ENCODE data around the gene OR52I1. TPM values are rescaled to one million over a fixed set of nuclear protein-coding genes. Genes with fewer than 3 reads are reported as not detected.
A peak's percentile ranks its signal among the peaks of the same experiment; 100 is the strongest.

Gene OR52I1
- polyA plus RNA-seq, 1 donor = not detected

GRCh38 chr11:4611986-4612385 lies 18.1 kb downstream of the OR52I1 start:
- DNase-seq = no peak

GRCh38 chr11:4615856-4616444 lies 22.1 kb downstream of the OR52I1 start:
- no peak for DNase-seq

- DNase-seq = no peak
Measured at GRCh38 chr11:4619514-4619913, 25.7 kb downstream of the OR52I1 start.

GRCh38 chr11:4626207-4627099 lies 32.6 kb downstream of the OR52I1 start:
- peak; percentile 81 for DNase-seq

GRCh38 chr11:4636136-4636535 lies 42.3 kb downstream of the OR52I1 start:
- no peak for DNase-seq

- DNase-seq = peak; percentile 85
Measured at GRCh38 chr11:4636962-4637661, 43.3 kb downstream of the OR52I1 start, which contains the start of gene OR51D1. OR51D1 (plus strand) TSS chr11:4637477; CDS start chr11:4639791, 2,314 bp downstream.

GRCh38 chr11:4637662-4638047 lies 43.8 kb downstream of the OR52I1 start:
- DNase-seq = no peak

GRCh38 chr11:4639931-4640330 lies 46.1 kb downstream of the OR52I1 start:
- no peak for DNase-seq

GRCh38 chr11:4641501-4641900 lies 47.7 kb downstream of the OR52I1 start:
- DNase-seq = no peak

GRCh38 chr11:4642043-4642442 lies 48.2 kb downstream of the OR52I1 start:
- no peak for DNase-seq

- no peak for DNase-seq
Measured at GRCh38 chr11:4643076-4643475, 49.2 kb downstream of the OR52I1 start.

- no peak for DNase-seq
Measured at GRCh38 chr11:4643682-4644081, 49.8 kb downstream of the OR52I1 start, which contains the start of gene OR51E1. OR51E1 (plus strand) TSS chr11:4643982; CDS start chr11:4652527, 8,545 bp downstream.

- no peak for DNase-seq
Measured at GRCh38 chr11:4644233-4644632, 50.4 kb downstream of the OR52I1 start.

Other genes starting within 250 kb of the OR52I1 start
- gene OR52B4, start 225.7 kb upstream of the OR52I1 start, polyA plus RNA-seq (ENCODE audit: insufficient read length) = not detected
- gene TRIM21, start 200.3 kb upstream of the OR52I1 start, polyA plus RNA-seq (ENCODE audit: insufficient read length) = 21.9 TPM
- not detected for gene OR52K2, start 144.7 kb upstream of the OR52I1 start, polyA plus RNA-seq (ENCODE audit: insufficient read length)
- gene OR52K1, start 111.4 kb upstream of the OR52I1 start, polyA plus RNA-seq (ENCODE audit: insufficient read length) = 0.25 TPM
- gene OR52M1, start 48.8 kb upstream of the OR52I1 start, polyA plus RNA-seq (ENCODE audit: insufficient read length) = not detected
- gene OR52I2, start 12.3 kb upstream of the OR52I1 start, polyA plus RNA-seq (ENCODE audit: insufficient read length) = 0.03 TPM
- gene TRIM68, start 14.2 kb downstream of the OR52I1 start, polyA plus RNA-seq (ENCODE audit: insufficient read length) = 25.4 TPM
- gene OR51D1, start 43.4 kb downstream of the OR52I1 start, polyA plus RNA-seq (ENCODE audit: insufficient read length) = not detected
- gene OR51E1, start 49.9 kb downstream of the OR52I1 start, polyA plus RNA-seq (ENCODE audit: insufficient read length) = 1.7 TPM
- 1.3 TPM for gene OR51E2, start 103.8 kb downstream of the OR52I1 start, polyA plus RNA-seq (ENCODE audit: insufficient read length)
- 0.27 TPM for gene MMP26, start 110.7 kb downstream of the OR52I1 start, polyA plus RNA-seq (ENCODE audit: insufficient read length)
- not detected for gene OR51F1, start 175.9 kb downstream of the OR52I1 start, polyA plus RNA-seq (ENCODE audit: insufficient read length)
- gene OR52R1, start 210.3 kb downstream of the OR52I1 start, polyA plus RNA-seq (ENCODE audit: insufficient read length) = not detected
- gene OR51F2, start 227.3 kb downstream of the OR52I1 start, polyA plus RNA-seq (ENCODE audit: insufficient read length) = not detected

Data from left kidney (tissue), 2 donors.